GM18507 (cell line): ENCODE measurements around the gene COL5A1.

ENCODE experiments used
- DNase-seq: peaks from one replicate; pipeline ENCODE4 v3.0.0; 2011; ENCODE audit warnings: low read depth; ENCODE audit not compliant: insufficient read length; ENCODE audit errors: extremely low spot score
- FAIRE-seq: peaks from 2 replicates; lab custom pipeline; 2011; peaks lifted over from hg19 to GRCh38; lab: Jason Lieb, UNC

Gene COL5A1

GRCh38 chr9:134886413-134886913, 244.9 kb downstream of the COL5A1 start:
- DNase-seq = no peak
- FAIRE-seq = no peak

DNA sequence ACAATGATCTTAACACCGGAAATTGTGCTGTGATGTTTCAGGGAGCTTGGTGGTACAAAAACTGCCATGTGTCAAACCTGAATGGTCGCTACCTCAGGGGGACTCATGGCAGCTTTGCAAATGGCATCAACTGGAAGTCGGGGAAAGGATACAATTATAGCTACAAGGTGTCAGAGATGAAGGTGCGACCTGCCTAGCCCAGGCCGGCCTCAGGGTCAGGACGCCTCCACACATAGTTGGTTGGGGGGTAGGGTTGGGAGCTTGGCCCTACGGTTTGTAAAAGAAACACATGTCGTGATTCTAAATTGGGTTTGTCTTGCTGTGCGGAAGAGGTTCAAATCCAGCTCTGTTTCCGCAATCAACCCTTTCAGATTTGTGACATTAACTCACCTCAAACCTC, 245.6 kb downstream of the COL5A1 start:
- no peak for FAIRE-seq

GRCh38 chr9:134887686-134888602, 246.3 kb downstream of the COL5A1 start:
- no peak for FAIRE-seq
- DNase-seq = no peak

More for the DNA sequence above, 245.6 kb downstream of the COL5A1 start:
- no peak for DNase-seq

GRCh38 chr9:134888603-134889190, 247.1 kb downstream of the COL5A1 start:
- FAIRE-seq (no peak), DNase-seq (no peak)

DNA sequence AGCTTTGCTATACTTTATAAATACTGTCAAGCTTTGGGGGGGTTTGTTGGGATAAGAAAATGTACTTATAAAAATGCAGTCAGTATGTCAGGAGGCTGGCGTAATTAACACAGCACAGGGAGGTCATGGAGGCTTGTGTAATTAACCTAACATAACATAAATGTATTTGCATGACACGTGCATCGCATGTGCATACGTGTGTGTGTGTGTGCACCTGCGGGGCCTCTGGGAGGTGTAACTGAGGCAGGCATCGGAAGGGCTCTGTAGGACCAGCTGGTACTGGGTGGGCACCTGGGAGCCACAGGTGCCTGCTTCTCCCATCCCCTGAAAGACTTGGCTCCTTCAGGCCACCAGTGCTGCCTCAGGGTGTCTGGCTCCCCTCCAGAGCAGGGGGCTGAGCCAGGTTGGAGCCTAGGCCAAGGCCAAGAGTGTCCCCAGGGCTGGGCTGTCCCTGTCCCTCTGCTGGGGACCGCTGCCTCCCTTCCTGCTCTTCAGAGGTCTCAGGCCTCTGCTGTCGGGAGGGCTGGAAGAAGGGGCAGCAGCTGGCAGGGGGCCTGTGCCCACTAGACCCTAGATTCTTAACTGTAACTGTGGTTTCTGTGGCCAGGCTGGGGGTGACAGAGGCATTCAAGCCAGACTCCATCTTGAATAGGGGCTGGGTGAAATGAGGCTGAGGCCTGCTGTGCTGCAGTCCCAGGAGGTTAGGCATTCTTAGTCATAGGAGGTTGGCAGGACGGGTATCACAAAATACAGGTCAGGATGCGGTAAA, 248.0 kb downstream of the COL5A1 start:
- peak; percentile 68 for FAIRE-seq
- DNase-seq = no peak

GRCh38 chr9:134890155-134890495, 248.5 kb downstream of the COL5A1 start:
- DNase-seq (no peak), FAIRE-seq (no peak)

DNA sequence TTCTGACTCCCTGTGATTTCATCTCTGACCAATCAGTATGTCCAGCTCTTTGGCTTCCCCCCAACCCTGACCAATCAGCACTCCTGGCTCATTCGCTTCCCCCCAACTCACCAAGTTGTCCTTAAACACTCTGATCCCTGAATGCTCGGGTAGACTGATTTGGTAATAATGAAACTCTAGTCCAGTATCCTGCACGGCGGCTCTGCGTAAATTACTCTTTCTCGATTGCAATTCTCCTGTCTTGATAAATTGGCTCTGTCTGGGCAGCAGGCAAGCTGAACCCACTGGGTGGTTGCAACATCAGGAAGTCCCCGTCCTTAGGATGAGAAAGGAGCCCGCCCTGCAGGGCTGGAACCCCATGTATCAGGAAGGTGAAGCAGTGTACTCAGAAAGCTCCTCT, 249.4 kb downstream of the COL5A1 start:
- DNase-seq (no peak), FAIRE-seq (no peak)

- FAIRE-seq (no peak), DNase-seq (no peak)
Observed at GRCh38 chr9:134891713-134892112, 250.1 kb downstream of the COL5A1 start.

GRCh38 chr9:134892221-134892620, 250.6 kb downstream of the COL5A1 start:
- no peak for DNase-seq
- no peak for FAIRE-seq

DNA sequence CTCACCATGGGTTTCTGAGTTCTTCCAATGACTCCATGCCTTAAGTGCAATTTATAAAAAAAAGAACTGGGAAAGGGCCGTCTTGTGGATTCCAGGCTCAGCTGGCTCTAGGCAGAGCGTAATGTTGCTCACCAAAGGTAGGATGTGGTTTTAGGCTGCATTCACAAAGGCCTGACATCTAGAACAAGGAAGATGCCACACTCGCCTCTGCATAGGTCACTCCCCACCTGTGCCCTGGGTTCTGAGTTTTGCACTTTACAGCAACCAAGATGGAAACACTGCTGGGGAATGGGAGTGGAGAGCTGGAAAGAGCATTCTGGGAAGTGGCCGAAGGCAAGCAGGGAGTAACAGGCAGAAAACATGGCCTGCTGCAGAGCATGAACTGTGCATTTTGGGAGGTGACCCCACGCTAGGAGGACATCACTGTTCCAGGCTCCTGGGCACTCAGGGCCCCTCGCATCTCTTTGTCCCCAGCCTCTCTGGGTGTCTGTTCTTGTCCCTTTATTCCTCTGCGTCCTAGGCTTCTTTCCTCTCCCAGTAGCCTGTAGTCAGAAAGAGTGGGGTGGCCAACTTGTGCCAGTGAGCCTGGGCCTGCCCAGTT, 251.3 kb downstream of the COL5A1 start:
- no peak for FAIRE-seq

More for the DNA sequence above, 251.3 kb downstream of the COL5A1 start:
- DNase-seq = no peak
